GM21381 (cell line): ENCODE measurements around the gene CRADD.

Experiments
- ATAC-seq: cut with Tn5 transposase; IDR thresholded peaks from one replicate; pipeline ENCODE4 v1.9.1; 2021; ENCODE audit warnings: mild to moderate bottlenecking, moderate library complexity; ENCODE audit not compliant: unreplicated experiment

CRADD gene

DNA sequence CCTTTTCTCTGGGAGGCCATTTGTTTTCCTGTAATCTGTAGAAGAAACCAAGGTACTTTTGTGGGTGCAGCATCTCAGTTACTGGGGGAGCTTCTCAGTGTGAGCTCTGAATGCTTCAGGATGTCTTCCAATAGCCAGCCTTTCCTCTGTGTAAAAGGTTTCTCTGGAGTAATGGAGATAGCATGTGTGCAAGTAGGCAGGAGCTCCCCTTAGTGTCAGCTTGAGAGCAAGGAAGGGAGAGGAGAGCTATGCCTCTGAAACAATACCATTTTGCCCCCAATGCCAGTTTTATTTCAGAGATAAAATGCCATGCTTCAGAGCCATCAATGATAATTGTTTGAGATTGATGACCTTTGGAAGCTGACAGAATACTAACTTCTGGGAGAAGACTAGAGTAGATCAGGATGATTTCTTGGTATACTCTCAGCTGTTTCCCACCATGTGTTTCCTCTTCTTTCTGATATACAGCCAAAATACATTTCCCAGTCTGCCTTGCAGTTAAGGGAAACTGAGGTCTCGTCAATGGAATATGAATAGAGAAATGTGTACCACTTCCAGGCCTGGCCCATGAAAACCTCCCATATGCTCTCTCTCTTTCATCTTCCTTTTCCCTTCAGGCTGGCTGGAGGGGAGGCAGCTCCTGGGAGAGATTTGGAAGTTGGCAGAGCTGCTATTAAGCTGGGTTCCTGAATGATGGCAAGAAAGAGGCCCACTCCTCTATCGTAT lies 125.7 kb downstream of the CRADD start:
- ATAC-seq: no peak

- no peak for ATAC-seq
Measured at GRCh38 chr12:93803424-93803807, 126.2 kb downstream of the CRADD start.

- no peak for ATAC-seq
Measured at GRCh38 chr12:93804392-93805179, 127.4 kb downstream of the CRADD start.

DNA sequence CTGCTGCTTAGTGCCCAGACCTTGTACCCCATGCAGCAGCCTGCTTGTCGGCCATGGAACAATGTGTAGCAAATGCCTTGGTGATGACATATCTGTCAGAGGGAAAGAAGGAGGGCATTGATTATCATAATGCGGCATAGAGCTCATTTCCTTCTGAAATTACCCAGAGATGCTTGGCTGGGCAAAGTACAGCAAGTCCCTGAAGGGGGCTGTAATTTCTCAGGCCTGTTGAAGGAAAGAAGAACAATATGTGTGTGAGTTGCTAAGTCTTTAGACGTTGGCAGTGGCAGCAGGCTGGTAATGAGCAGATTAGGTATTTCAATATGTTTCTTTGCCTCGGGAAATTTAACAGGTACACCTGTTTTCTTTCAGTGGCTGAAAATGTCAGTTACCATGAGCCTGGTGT lies 128.6 kb downstream of the CRADD start:
- no peak for ATAC-seq

DNA sequence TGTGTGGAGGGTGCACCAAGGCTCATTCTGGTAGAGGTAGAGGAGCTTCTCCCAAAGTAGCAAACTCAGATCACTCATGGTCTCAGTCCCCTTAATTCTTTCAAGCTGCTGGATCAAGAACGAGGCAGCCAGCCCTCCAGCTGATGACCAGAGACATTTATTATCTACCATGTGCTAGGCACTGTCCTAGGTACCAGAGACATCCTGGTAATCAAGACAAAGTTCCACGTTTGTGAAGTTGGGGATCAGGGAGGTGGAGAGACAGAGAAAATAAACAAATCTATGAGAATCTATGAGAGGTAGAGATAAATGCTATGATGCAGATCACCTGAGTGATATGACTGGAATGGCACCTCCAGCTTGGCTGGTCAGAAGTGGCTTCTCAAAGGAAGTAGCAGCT lies 130.2 kb downstream of the CRADD start:
- no peak for ATAC-seq

- no peak for ATAC-seq
Measured at GRCh38 chr12:93808169-93808899, 131.2 kb downstream of the CRADD start.

DNA sequence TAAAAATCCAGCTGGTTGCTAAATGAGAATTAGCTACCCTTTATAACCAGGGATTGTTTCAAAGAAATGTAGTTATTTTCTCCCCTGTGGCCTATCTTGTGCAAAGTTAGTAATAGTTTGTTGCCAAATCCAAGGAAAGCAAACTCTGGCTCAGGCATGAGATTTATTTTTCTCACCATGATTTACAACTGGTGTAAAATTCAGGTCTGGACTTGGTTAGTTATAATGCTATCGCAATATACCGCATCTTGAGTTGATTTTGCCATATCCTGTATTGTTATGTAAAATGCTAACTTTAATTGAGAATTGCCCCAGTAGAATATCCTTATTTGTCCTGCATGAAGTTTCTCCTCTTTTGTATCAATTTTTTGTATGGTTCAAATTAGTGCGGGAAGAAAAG lies 135.5 kb downstream of the CRADD start:
- no peak for ATAC-seq

DNA sequence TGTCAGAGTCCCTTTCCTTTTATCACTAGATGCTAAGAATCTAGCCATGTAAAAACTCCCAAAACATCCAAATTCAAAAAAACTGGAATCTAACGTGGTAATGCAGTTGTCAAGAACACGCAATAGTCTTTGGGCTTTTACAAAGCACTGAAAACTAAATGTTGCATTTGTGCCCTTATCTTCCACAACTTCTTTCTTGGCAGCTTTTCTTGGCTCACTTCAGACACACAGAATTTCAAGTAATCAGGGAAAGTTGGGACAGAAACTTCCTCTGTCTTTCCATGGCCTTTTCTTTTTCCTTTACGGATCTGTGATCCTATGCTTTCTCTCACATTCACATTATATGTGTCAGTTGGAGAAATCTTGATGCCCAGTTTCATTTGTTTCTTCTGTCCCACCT lies 136.0 kb downstream of the CRADD start:
- ATAC-seq: no peak

DNA sequence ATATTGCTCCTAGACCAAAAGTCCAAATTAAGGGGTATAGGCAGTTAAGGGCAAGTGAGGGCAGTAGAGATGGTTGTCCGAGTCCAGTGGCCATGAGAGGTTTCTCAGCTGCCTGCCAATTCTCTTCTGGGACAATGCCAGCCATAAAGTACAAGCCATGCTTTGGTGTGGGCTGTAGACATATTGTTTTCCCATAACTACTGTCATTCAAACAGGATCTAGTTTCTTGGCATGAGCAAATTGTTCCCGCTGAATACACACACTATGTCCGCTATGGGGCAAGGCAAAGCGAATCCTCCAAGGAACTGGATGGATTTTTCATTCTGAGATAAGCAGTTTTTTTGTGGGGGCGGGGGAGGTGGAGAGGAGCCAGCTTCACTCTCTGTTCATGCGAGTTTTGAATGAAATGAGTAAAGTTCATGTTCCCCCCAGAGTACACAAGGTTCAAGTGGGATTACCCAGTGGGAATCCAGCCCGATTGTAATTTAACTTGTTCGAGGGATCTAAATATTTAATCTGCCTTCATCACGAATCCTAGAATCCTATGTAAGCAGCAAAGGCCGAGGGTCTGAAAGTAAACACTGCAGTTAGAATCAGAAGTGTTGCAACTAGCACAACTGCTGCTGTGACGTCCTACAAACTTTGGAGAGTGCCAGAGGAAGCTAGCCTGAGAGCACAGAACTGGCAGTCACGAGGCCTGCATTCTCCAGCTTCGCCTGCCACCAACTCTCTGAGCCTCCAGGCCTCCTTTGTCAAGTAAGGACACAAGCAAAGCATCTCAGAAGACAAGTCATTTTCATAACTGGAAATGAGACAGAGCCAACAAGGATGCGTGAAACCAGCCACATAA lies 137.0 kb downstream of the CRADD start:
- ATAC-seq: no peak

DNA sequence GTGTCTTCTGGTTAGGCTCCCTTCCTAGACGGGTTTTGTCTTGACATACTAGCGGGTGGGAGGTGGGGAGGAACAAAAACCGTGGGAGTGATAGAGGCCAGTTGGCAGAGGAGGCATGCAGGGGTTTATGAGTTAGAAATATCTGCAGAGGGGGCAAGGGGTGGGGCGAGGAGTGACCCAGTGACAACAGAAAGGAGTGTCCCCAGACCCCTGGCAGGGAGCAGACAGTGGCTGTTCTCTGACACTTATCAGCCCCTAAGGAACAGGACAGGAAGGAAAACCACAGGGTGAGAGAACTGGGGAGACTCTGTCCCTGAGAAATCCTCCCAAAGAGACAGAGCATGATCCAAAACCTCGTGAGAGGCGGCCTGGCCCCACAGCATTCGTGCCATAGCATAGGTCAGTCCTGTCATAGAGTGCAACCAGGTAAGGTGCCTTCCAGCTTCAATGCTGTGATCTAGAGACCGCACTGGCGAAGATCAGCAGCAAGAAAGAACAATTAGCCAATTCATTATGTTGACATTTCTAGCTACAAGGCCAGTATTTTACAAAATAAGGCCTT lies 141.4 kb downstream of the CRADD start:
- ATAC-seq: no peak

DNA sequence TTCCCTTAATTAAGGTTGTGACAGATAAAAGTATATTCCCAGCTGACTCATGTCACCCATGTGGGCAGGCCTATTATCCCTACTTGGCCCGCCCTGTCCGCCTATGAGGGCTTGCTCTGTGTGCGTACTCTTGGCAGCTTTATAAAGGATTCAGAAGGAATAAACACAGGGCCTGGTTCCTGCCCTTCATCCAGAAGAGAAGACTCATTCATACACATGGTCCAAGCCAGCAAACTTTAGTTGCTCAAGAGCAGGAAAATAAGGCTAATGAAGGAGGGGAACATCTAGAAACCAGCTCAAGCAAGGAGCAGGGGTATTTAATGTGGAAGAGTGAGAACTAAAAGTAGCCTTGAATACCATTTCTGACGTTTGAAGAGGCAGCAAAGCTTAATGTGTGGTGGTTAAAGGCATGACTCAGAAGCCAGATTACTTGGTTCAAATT lies 141.9 kb downstream of the CRADD start:
- no peak for ATAC-seq

- ATAC-seq: no peak
Measured at GRCh38 chr12:93823616-93824391, 146.6 kb downstream of the CRADD start.

GRCh38 chr12:93824514-93825500 lies 147.6 kb downstream of the CRADD start:
- no peak for ATAC-seq

GRCh38 chr12:93825501-93825888 lies 148.3 kb downstream of the CRADD start:
- ATAC-seq: no peak

DNA sequence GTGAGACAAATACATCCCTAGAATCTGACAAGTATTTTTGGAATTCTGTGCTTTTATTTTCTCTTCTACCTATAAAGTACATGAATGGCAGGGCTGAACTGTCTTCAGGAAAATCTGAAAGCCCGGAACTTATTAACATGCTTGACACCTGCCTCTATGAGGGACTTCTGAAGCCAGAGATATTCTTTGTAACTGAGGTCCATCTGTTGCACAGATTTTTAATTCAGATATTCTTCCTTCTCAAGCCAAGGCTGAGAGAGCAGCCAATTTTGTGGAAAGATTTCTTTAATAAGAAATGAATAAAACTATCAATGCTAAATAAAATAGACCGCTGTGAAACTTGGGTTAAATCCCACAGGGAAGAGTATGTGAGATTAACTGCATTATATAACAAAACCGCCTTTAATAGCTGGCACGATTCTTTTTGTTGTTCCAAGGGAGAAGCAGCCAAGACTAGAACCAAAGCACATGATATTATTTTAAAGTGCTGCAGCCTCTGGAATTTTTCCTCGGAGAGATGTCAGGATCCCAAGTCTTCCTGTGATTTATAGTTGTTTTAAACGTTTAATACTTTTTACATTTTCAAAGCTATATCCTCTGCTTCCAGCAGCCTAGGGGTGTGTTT lies 148.9 kb downstream of the CRADD start:
- ATAC-seq: no peak

GRCh38 chr12:93827179-93827578 lies 150.0 kb downstream of the CRADD start:
- no peak for ATAC-seq

DNA sequence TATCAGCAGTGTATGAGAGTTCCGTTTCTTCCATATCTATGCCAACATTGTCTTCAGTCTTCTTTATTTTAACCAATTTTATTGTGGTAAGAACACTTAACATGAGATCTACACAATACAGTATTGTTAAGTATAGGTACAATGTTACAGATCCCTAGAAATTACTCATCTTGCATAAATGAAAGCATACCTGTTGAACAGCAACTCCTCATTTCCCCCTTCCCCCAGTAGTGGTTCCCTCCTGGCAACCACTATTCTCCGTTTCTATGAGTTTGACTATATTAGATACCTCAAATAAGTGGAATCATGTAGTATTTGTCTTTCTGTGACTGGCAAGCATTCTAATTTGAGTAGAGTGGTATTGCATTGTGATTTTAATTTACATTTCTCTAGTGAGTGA lies 150.5 kb downstream of the CRADD start:
- no peak for ATAC-seq

- no peak for ATAC-seq
Measured at GRCh38 chr12:93829016-93829415, 151.8 kb downstream of the CRADD start.
